ENCODE results near the gene TCF12.

DNA sequence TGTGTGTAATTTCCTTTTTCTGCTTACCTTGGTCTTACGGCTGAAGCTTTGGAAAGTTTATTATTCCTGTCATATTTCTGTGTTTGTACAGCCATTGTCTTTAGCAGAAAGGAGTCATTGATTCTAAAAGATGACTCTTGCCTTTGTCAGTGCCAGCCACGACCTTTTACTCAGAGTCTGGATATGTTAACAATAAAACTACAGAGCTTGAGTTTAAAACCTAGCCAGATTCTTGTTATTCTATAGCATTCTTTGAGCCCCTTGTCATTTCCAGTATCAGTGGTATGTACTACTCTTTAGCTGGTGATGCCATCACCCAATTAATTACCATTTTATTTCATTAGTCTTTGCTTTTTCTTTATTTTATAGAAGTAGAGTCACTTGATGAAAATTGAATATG, 142.4 kb downstream of the TCF12 start:
- TF ChIP-seq, protein P1, sequence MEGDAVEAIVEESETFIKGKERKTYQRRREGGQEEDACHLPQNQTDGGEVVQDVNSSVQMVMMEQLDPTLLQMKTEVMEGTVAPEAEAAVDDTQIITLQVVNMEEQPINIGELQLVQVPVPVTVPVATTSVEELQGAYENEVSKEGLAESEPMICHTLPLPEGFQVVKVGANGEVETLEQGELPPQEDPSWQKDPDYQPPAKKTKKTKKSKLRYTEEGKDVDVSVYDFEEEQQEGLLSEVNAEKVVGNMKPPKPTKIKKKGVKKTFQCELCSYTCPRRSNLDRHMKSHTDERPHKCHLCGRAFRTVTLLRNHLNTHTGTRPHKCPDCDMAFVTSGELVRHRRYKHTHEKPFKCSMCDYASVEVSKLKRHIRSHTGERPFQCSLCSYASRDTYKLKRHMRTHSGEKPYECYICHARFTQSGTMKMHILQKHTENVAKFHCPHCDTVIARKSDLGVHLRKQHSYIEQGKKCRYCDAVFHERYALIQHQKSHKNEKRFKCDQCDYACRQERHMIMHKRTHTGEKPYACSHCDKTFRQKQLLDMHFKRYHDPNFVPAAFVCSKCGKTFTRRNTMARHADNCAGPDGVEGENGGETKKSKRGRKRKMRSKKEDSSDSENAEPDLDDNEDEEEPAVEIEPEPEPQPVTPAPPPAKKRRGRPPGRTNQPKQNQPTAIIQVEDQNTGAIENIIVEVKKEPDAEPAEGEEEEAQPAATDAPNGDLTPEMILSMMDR (IDR thresholded peaks at IDR 0.05): no peak
- no peak for TF ChIP-seq POLR2AphosphoS5 (IDR thresholded peaks at IDR 0.05)
- no peak for TF ChIP-seq POLR2A (IDR thresholded peaks at IDR 0.05; ENCODE audit: low read depth)

Measured in esophagus muscularis mucosa (tissue), 3 donors.